Tibial artery (tissue), 4 donors: ENCODE measurements around the gene HOXA9.

ENCODE experiments used
- DNase-seq, 2 donors: peaks; one replicate each; pipeline ENCODE4 v3.0.0-alpha.2; 2019
- H3K27ac ChIP-seq, 2 donors: fragments of 200-600 bp; sonication (generic) in 1 of 2; 1 replicate in 1 of 2; 2 replicates in 1 of 2; pipeline ENCODE4 v1.5.1; 2018 to 2019; ENCODE audit warnings: mild to moderate bottlenecking in 1 of 2
- H3K27me3 ChIP-seq, 2 donors: fragments of 200-600 bp; sonication (generic) in 1 of 2; one replicate each; pipeline versions ENCODE4 v1.5.1 to v1.6.0; 2016 to 2019
- H3K36me3 ChIP-seq, 3 donors: fragments of 200-600 bp; sonication (generic) in 2 of 3; one replicate each; pipeline ENCODE4 v1.5.1; 2016 to 2019; ENCODE audit warnings: mild to moderate bottlenecking in 2 of 3
- H3K4me1 ChIP-seq, 4 donors: fragments of 200-600 bp; sonication (generic) in 2 of 4; 1 replicate in 3 of 4; 2 replicates in 1 of 4; pipeline ENCODE4 v1.5.1; 2016 to 2019
- H3K4me3 ChIP-seq, 2 donors: fragments of 200-600 bp; sonication (generic) in 1 of 2; 1 replicate in 1 of 2; 2 replicates in 1 of 2; pipeline ENCODE4 v1.5.1; 2018 to 2019; ENCODE audit warnings: mild to moderate bottlenecking in 2 of 2
- H3K9me3 ChIP-seq, 3 donors: fragments of 200-600 bp; sonication (generic) in 1 of 3; one replicate each; pipeline ENCODE4 v1.5.1; 2016 to 2019
- CTCF ChIP-seq, 2 experiments: fragments of 200-600 bp in 1 of 2; fragments of 450-650 bp in 1 of 2; IDR thresholded peaks; one replicate each; pipeline ENCODE4 v1.5.1; 2017 to 2019; ENCODE audit warnings: antibody characterized with exemption in 2 of 2, mild to moderate bottlenecking in 1 of 2, moderate library complexity in 1 of 2
- intact Hi-C: fragments of 100-400 bp; cut with DNase I; formaldehyde crosslinking; loops from one replicate; pipeline ENCODE4 v1.15.0; 2023; ENCODE audit warnings: low total_unique reads

The HOXA9 gene

GRCh38 chr7:27151341-27151930 is 13.9 kb downstream of the HOXA9 start:
- Histone ChIP-seq H3K9me3 (no peaks in the 10 kb centered on the region), H3K4me3 (peak overlapping the region; percentile 66 to 78), H3K27ac (peak overlapping the region; percentile 94 to 95), H3K27me3 (no peaks in the 10 kb centered on the region), H3K36me3 (peaks cover 0 to 3% (median 0%) of the 10 kb centered on the region in 3 donors), H3K4me1 (peaks cover 10 to 65% (median 48%) of the 10 kb centered on the region in 4 donors)
- intact Hi-C loops = no loop called here
- DNase-seq = peak in 1 of 2 donors; percentile 81
- TF ChIP-seq CTCF (IDR thresholded peaks at IDR 0.05) = no peak

GRCh38 chr7:27150568-27151340 is 14.6 kb downstream of the HOXA9 start:
- peak overlapping the region; percentile 66 to 78 for H3K4me3 ChIP-seq
- DNase-seq = peak; percentile 81 to 90
- H3K4me1 ChIP-seq = peaks cover 10 to 65% (median 47%) of the 10 kb centered on the region in 4 donors
- H3K27me3 ChIP-seq = no peaks in the 10 kb centered on the region
- intact Hi-C loops = no loop called here
- TF ChIP-seq CTCF (IDR thresholded peaks at IDR 0.05) = peak; percentile 86 to 95
- H3K36me3 ChIP-seq = peaks cover under 1 to 7% (median under 1%) of the 10 kb centered on the region in 3 donors
- no peaks in the 10 kb centered on the region for H3K9me3 ChIP-seq
- peak overlapping the region; percentile 94 to 95 for H3K27ac ChIP-seq

- Histone ChIP-seq H3K4me3 (peak overlapping the region; percentile 66 to 78), H3K4me1 (peaks cover 10 to 58% (median 39%) of the 10 kb centered on the region in 4 donors), H3K27me3 (no peaks in the 10 kb centered on the region), H3K27ac (peak overlapping the region; percentile 94 to 95), H3K9me3 (no peaks in the 10 kb centered on the region), H3K36me3 (peaks cover 8 to 15% (median 8%) of the 10 kb centered on the region in 3 donors)
- DNase-seq = peak in 1 of 2 donors; percentile 66
- no peak for TF ChIP-seq CTCF (IDR thresholded peaks at IDR 0.05)
- intact Hi-C loops = no loop called here
Measured at GRCh38 chr7:27149842-27150567, 15.3 kb downstream of the HOXA9 start.

- H3K27me3 ChIP-seq = no peaks in the 10 kb centered on the region
- H3K4me3 ChIP-seq = peak overlapping the region; percentile 66 to 78
- intact Hi-C loops = no loop called here
- peak in 1 of 2 donors; percentile 62 for DNase-seq
- H3K27ac ChIP-seq = peak overlapping the region; percentile 71 to 94
- H3K36me3 ChIP-seq = peaks cover 17 to 25% (median 18%) of the 10 kb centered on the region in 3 donors
- H3K9me3 ChIP-seq = no peaks in the 10 kb centered on the region
- no peak for TF ChIP-seq CTCF (IDR thresholded peaks at IDR 0.05)
- peaks cover 10 to 48% (median 37%) of the 10 kb centered on the region in 4 donors for H3K4me1 ChIP-seq
Measured at GRCh38 chr7:27148756-27149641, 16.3 kb downstream of the HOXA9 start.
